ENCODE data around the gene ATG2B. TPM values are rescaled to one million over a fixed set of nuclear protein-coding genes. Genes with fewer than 3 reads are reported as not detected.
A peak's percentile ranks its signal among the peaks of the same experiment; 100 is the strongest.

The ATG2B gene
- total RNA-seq, 3 donors from 2014 or later (not counting 1 experiment from before 2014, with no cell fraction given), result 34.8 to 45.6 (median 35.8) TPM

DNA sequence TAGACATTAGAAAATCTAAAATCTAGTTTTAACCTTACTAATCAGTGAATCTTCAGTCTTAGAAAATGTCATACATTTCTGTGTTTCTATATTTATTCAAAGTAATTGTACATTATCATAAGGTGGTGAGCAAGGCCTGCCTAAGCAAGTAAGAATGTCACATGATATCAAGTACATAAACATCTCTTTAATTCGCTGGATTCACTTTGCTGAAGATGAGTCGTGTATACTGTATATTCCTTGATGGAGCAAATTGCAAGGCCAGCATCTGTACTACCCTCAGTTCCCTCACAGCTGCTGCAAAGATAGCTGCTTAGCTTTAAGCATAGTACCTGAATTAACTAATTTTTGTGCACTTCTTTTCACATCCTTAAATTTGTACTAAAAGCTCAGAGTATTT, 20.3 kb upstream of the ATG2B start:
- Mint-ChIP-seq H3K27me3 (ENCODE audit: low read depth in 2 of 2) (no peaks in the 10 kb centered on the region), H3K27ac (no peak overlapping the region), H3K9me3 (no peaks in the 10 kb centered on the region), H3K36me3 (peaks cover 7% of the 10 kb centered on the region), H3K4me3 (no peak overlapping the region), H3K4me1 (peaks cover 7 to 8% of the 10 kb centered on the region in 2 donors)
- intact Hi-C loops (cut with micrococcal nuclease), result no loop called here
- 100% methylated on average over 2 of the region's 2 CpGs for WGBS (ENCODE audit: insufficient coverage)
- Histone ChIP-seq H3K27me3 (ENCODE audit: control insufficient read depth, insufficient read depth, low read length) (no peaks in the 10 kb centered on the region), H3K27ac (ENCODE audit: low read length) (no peak overlapping the region), H3K4me3 (ENCODE audit: low read length) (no peak overlapping the region), H3K36me3 (ENCODE audit: control insufficient read depth, insufficient read depth, low read length) (peaks cover 18% of the 10 kb centered on the region), H3K9me3 (ENCODE audit: control insufficient read depth, insufficient read depth, low read length) (no peaks in the 10 kb centered on the region), H3K4me1 (ENCODE audit: control insufficient read depth, insufficient read depth, low read length) (no peaks in the 10 kb centered on the region)
- no peak for ATAC-seq
- TF ChIP-seq, protein P1, sequence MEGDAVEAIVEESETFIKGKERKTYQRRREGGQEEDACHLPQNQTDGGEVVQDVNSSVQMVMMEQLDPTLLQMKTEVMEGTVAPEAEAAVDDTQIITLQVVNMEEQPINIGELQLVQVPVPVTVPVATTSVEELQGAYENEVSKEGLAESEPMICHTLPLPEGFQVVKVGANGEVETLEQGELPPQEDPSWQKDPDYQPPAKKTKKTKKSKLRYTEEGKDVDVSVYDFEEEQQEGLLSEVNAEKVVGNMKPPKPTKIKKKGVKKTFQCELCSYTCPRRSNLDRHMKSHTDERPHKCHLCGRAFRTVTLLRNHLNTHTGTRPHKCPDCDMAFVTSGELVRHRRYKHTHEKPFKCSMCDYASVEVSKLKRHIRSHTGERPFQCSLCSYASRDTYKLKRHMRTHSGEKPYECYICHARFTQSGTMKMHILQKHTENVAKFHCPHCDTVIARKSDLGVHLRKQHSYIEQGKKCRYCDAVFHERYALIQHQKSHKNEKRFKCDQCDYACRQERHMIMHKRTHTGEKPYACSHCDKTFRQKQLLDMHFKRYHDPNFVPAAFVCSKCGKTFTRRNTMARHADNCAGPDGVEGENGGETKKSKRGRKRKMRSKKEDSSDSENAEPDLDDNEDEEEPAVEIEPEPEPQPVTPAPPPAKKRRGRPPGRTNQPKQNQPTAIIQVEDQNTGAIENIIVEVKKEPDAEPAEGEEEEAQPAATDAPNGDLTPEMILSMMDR (IDR thresholded peaks at IDR 0.05), result no peak
- no peak for DNase-seq

DNA sequence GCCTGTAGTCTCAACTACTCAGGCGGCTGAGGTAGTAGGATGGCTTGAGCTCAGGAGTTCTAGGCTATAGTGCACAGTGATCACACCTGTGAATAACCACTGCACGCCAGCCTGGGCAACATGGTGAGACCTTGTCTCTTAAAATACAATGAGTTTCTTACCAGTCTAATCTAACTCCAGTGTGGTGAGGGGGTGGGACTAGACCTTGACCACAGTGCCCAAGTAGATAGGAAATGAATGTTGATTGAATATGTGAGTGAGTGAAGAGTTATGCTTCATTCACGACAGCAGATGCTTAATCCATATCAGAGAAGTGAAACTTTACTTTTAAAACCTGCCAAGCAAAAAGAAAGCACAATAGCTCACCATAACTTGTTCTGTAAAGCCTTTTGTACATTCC, 17.6 kb upstream of the ATG2B start:
- H3K27me3 ChIP-seq (ENCODE audit: control insufficient read depth, insufficient read depth, low read length), result no peaks in the 10 kb centered on the region
- peaks cover 8 to 12% of the 10 kb centered on the region in 2 donors for H3K4me1 Mint-ChIP-seq
- TF ChIP-seq, protein P1 (IDR thresholded peaks at IDR 0.05), result no peak
- H3K36me3 ChIP-seq (ENCODE audit: control insufficient read depth, insufficient read depth, low read length), result peaks cover 14% of the 10 kb centered on the region
- H3K36me3 Mint-ChIP-seq, result peaks cover 7% of the 10 kb centered on the region
- intact Hi-C loops (cut with micrococcal nuclease), result no loop called here
- 70% methylated on average over 3 of the region's 3 CpGs for WGBS (ENCODE audit: insufficient coverage)
- no peak overlapping the region for H3K4me3 Mint-ChIP-seq
- DNase-seq (no peak), ATAC-seq (peak in 1 of 3 donors; percentile 29)
- H3K4me1 ChIP-seq (ENCODE audit: control insufficient read depth, insufficient read depth, low read length), result no peaks in the 10 kb centered on the region
- H3K4me3 ChIP-seq (ENCODE audit: low read length), result no peak overlapping the region
- H3K9me3 ChIP-seq (ENCODE audit: control insufficient read depth, insufficient read depth, low read length), result no peaks in the 10 kb centered on the region
- no peaks in the 10 kb centered on the region for H3K27me3 Mint-ChIP-seq (ENCODE audit: low read depth in 2 of 2)
- H3K9me3 Mint-ChIP-seq, result no peaks in the 10 kb centered on the region
- no peak overlapping the region for H3K27ac Mint-ChIP-seq
- no peak overlapping the region for H3K27ac ChIP-seq (ENCODE audit: low read length)

DNA sequence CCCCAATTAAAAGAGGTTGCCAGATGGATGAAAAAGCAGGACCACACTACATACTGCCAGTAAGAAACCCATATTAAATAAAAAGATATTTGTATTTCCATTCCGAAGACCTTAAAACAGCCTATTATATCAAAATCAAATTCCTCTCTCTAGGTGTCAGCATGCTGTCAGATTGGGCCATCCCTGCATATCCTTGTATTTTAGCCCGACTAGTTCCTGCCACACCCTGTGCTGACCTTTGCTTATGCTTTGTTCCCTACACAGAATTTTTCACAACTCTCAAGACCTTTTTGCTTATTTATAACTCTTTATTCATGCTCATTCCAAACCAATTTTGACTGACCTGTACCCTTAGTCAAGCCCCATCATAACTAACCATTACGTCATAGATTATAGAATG, 13.0 kb upstream of the ATG2B start:
- 98% methylated on average over 3 of the region's 3 CpGs for WGBS (ENCODE audit: insufficient coverage)
- Mint-ChIP-seq H3K4me1 (peaks cover 14 to 18% of the 10 kb centered on the region in 2 donors), H3K4me3 (no peak overlapping the region), H3K9me3 (no peaks in the 10 kb centered on the region), H3K27me3 (ENCODE audit: low read depth in 2 of 2) (no peaks in the 10 kb centered on the region), H3K27ac (no peak overlapping the region), H3K36me3 (no peaks in the 10 kb centered on the region)
- H3K4me3 ChIP-seq (ENCODE audit: low read length), result no peak overlapping the region
- ATAC-seq (no peak), DNase-seq (no peak)
- no peak overlapping the region for H3K27ac ChIP-seq (ENCODE audit: low read length)
- no peaks in the 10 kb centered on the region for H3K36me3 ChIP-seq (ENCODE audit: control insufficient read depth, insufficient read depth, low read length)
- no peaks in the 10 kb centered on the region for H3K9me3 ChIP-seq (ENCODE audit: control insufficient read depth, insufficient read depth, low read length)
- intact Hi-C loops (cut with micrococcal nuclease), result no loop called here
- TF ChIP-seq, protein P1 (IDR thresholded peaks at IDR 0.05), result no peak
- H3K27me3 ChIP-seq (ENCODE audit: control insufficient read depth, insufficient read depth, low read length), result no peaks in the 10 kb centered on the region
- no peaks in the 10 kb centered on the region for H3K4me1 ChIP-seq (ENCODE audit: control insufficient read depth, insufficient read depth, low read length)

DNA sequence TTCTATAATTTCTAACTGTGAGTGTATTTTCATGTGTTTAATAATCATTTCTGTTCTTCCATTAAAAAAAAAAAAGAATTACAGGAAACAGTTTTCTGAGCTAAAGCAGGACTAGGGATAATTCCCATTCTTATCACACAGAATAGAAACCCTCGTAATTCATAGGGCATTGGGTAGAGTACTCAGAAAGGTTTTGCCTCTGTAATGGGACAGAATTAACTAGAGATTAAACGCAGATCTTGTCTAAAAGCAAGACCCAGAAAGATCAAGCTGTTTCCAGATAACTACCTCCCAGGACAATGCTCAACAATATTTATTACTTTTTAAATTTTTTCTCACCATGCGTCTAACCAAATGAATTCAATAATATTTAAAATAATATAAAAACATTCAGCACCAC, 10.4 kb upstream of the ATG2B start:
- Mint-ChIP-seq H3K27ac (no peak overlapping the region), H3K9me3 (no peaks in the 10 kb centered on the region), H3K4me1 (peaks cover 8 to 11% of the 10 kb centered on the region in 2 donors), H3K4me3 (no peak overlapping the region), H3K36me3 (no peaks in the 10 kb centered on the region), H3K27me3 (ENCODE audit: low read depth in 2 of 2) (no peaks in the 10 kb centered on the region)
- DNase-seq (no peak), ATAC-seq (no peak)
- no peaks in the 10 kb centered on the region for H3K27me3 ChIP-seq (ENCODE audit: control insufficient read depth, insufficient read depth, low read length)
- TF ChIP-seq, protein P1 (IDR thresholded peaks at IDR 0.05), result no peak
- no peak overlapping the region for H3K4me3 ChIP-seq (ENCODE audit: low read length)
- H3K27ac ChIP-seq (ENCODE audit: low read length), result no peak overlapping the region
- WGBS (ENCODE audit: insufficient coverage), result 100% methylated on average over 3 of the region's 3 CpGs
- no peaks in the 10 kb centered on the region for H3K4me1 ChIP-seq (ENCODE audit: control insufficient read depth, insufficient read depth, low read length)
- intact Hi-C loops (cut with micrococcal nuclease), result no loop called here
- H3K9me3 ChIP-seq (ENCODE audit: control insufficient read depth, insufficient read depth, low read length), result no peaks in the 10 kb centered on the region
- H3K36me3 ChIP-seq (ENCODE audit: control insufficient read depth, insufficient read depth, low read length), result no peaks in the 10 kb centered on the region

All from natural killer cell (primary cell).